VCaP (cell line): ENCODE measurements around the gene PHACTR1.

Experiments used
- H3K27ac ChIP-seq: fragments of 450-650 bp; 2 replicates; pipeline ENCODE4 v1.5.1; 2017
- TF ChIP-seq, protein P1 (sequence below): fragments of 450-650 bp; conservative IDR thresholded peaks from 2 replicates; pipeline ENCODE4 v1.5.1; 2017; ENCODE audit warnings: mild to moderate bottlenecking, moderate library complexity

Gene PHACTR1

DNA sequence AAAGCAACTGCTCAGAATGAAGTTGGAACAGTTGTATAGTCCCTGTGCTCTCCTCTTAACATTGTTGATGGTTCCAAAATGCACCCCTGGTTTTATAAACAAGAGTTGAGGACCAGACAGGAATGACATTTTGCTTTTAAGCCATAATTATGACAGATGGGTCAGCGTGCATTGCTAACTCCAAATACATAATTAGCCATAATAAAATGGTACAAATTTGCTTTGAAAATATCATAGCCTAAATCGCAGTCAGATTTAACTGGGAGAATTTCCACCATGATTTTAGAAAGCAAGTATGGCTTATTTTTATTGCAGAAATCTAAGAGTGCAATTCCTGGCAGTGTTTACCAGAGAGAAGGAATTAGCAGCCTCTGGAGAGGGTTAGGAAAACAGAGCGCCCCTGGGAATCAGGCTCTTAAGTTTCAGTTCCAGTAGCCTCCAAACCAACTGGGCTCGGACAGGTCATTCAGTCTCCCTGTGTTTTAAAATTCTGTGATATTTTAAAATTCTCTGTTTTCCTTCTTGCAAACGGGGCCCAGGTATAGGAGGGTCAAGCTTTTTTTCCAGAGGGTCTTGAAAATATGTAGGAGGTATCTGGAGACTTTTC, 309.4 kb downstream of the PHACTR1 start:
- TF ChIP-seq, protein P1, sequence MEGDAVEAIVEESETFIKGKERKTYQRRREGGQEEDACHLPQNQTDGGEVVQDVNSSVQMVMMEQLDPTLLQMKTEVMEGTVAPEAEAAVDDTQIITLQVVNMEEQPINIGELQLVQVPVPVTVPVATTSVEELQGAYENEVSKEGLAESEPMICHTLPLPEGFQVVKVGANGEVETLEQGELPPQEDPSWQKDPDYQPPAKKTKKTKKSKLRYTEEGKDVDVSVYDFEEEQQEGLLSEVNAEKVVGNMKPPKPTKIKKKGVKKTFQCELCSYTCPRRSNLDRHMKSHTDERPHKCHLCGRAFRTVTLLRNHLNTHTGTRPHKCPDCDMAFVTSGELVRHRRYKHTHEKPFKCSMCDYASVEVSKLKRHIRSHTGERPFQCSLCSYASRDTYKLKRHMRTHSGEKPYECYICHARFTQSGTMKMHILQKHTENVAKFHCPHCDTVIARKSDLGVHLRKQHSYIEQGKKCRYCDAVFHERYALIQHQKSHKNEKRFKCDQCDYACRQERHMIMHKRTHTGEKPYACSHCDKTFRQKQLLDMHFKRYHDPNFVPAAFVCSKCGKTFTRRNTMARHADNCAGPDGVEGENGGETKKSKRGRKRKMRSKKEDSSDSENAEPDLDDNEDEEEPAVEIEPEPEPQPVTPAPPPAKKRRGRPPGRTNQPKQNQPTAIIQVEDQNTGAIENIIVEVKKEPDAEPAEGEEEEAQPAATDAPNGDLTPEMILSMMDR: no peak
- no peak overlapping the region for H3K27ac ChIP-seq

DNA sequence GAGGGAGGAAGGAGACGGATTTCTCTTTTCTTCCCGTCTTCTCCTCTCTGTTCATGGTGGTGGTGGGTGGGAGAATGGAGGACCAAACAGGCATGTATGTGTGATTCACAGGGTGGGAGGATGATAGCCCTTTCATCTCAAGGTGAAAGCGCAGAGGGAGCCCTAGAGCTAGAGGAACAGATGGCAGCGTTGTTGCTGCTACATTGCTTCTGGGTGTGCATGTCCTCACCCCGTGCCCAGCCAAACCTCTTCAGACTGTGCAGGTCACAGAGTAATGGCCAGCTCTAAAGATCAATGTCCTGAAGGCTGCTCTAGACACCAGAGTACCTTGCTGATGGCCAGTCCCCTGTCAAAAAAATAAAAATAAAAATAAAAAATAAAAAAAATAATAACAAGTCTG, 310.0 kb downstream of the PHACTR1 start:
- H3K27ac ChIP-seq: no peak overlapping the region
- TF ChIP-seq, protein P1: no peak

DNA sequence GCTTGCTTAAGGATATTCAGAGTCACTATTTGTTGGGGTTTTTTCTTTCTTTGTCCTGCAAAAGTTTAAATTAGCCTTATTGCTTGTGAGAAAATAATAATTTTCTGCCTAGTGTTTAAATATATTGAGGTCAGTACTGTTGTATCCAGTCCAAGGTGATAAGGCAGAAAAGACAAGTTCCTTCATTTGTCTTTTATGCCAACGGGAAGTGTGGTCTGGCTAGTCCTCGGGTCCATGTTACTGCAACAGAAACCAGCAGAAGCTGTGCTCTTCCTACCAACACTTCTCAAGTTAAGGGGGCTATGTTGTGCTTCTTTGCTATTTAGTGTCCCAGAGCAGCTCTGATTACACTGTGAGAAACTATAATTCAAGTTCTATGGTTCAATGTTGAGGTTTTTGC, 310.6 kb downstream of the PHACTR1 start:
- TF ChIP-seq, protein P1: no peak
- no peak overlapping the region for H3K27ac ChIP-seq

DNA sequence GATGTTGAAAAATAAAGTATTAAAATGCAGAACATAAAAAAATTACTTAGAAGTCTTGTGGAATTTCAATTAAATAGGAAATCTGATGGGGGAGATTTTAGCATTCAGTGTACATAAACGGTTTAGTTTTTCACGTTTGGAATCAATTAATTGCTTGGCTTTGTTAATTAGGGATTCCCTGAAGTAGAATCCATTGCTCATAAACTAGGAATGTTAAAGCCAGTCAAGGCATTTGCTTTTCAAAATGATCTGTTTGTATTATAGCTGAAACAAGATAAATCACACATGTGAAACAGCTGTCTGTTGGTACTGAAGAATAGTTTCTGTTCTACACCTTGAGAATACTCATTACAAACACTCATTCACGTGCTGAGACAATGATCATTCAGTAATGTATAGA, 313.8 kb downstream of the PHACTR1 start:
- TF ChIP-seq, protein P1: no peak

DNA sequence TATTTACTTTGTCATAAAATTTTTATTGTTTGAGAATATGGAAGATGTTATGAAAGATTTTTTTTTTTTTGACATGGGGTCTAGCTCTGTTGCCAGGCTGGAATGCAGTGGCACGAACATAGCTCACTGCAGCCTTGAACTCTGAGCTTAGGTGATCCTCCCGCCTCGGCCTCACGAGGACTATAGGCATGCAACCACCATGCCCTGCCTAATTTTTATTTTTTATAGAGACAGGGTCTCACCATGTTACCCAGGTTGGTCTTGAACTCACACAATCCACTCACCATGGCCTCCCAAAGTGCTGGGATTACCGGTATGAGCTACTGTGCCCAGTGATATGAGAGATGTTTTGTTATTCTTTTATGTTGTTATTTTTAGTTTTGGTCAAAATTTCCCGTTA, 316.0 kb downstream of the PHACTR1 start:
- TF ChIP-seq, protein P1: no peak
- H3K27ac ChIP-seq: no peak overlapping the region

More for the DNA sequence above, 313.8 kb downstream of the PHACTR1 start:
- no peak overlapping the region for H3K27ac ChIP-seq

DNA sequence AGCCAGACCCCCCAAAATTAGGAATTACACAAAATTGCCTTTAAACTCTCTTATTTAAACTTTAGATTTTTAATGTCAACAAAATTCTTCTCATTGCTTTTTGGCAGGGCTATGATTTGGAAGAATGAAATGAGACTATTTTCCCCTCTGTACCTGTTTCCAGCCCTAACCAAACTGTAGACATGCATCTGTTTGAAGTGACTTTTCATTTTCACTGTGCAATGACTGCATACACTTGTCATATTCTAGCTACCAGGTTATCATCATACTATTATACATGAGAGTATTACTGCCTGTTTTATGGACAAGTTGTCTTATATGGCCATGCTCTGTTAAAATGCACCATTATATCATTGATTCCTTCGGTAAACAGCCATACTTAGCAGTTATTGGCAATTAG, 316.6 kb downstream of the PHACTR1 start:
- TF ChIP-seq, protein P1: no peak
- H3K27ac ChIP-seq: no peak overlapping the region

DNA sequence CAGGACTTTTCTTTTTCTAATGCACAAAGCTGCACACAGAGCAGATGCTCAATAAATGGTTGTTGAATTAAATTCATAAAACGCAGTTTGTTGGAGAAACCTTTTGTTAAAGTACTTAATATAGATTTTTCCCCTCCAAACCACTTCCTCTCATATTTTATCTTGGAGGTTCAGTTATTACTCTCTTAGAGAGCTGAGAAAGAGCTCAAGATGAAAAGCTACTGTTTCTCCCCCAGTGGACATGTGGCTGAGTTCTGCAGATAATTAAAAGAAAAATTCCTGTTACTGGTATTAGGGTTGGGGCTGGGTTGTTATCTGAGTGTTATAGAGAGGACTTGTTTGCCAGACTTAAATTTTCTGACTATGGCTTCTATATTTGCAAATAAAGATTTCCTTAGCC, 317.7 kb downstream of the PHACTR1 start:
- TF ChIP-seq, protein P1: no peak
- H3K27ac ChIP-seq: no peak overlapping the region
